ACHN (cell line): ENCODE measurements around the gene PPOX.

Experiments
- DNase-seq: peaks from one replicate; pipeline ENCODE4 v3.0.0-alpha.2; 2015
- in situ Hi-C: cut with HindIII; loops from 2 replicates; pipeline ENCODE4 v1.10.0; 2017; ENCODE audit warnings: low sequenced_read_pairs, low pct_ligation_motif_present, low pct_unique_long_range_greater_than_20kb

The PPOX gene

GRCh38 chr1:161192476-161193465 lies 26.5 kb downstream of the PPOX start:
- in situ Hi-C loops, result no loop called here
- DNase-seq, result peak; percentile 74

GRCh38 chr1:161193561-161194235 lies 27.5 kb downstream of the PPOX start:
- DNase-seq, result no peak
- in situ Hi-C loops, result no loop called here

- DNase-seq, result no peak
- in situ Hi-C loops, result no loop called here
These were observed 28.9 kb downstream of the PPOX start for GRCh38 chr1:161195171-161195570.

GRCh38 chr1:161196111-161196510 lies 29.9 kb downstream of the PPOX start:
- no peak for DNase-seq
- in situ Hi-C loops, result no loop called here

GRCh38 chr1:161196521-161197451 lies 30.6 kb downstream of the PPOX start:
- in situ Hi-C loops, result no loop called here

GRCh38 chr1:161197560-161198193 lies 31.5 kb downstream of the PPOX start:
- in situ Hi-C loops, result no loop called here

More at GRCh38 chr1:161196521-161197451, 30.6 kb downstream of the PPOX start:
- DNase-seq, result no peak

GRCh38 chr1:161198194-161198896 lies 32.1 kb downstream of the PPOX start:
- no peak for DNase-seq
- in situ Hi-C loops, result no loop called here

More at GRCh38 chr1:161197560-161198193, 31.5 kb downstream of the PPOX start:
- DNase-seq, result no peak

GRCh38 chr1:161198897-161199431 lies 32.7 kb downstream of the PPOX start, which contains the start of gene ADAMTS4:
Gene ADAMTS4 (minus strand): TSS chr1:161199054. CDS start chr1:161198627, 427 bp downstream.
- in situ Hi-C loops, result no loop called here
- DNase-seq, result no peak

GRCh38 chr1:161199506-161200139 lies 33.4 kb downstream of the PPOX start:
- no peak for DNase-seq
- in situ Hi-C loops, result loop anchor here (25.0 kb wide), 1 partner anchor 113 kb away; the partner anchor contains the start of genes MPZ and SDHC

- no peak for DNase-seq
- in situ Hi-C loops, result loop anchor here (25.0 kb wide), 1 partner anchor 112 kb away; the partner anchor contains the start of genes MPZ and SDHC
These were observed 34.3 kb downstream of the PPOX start for GRCh38 chr1:161200421-161200991.

GRCh38 chr1:161200992-161201835 lies 35.0 kb downstream of the PPOX start:
- no peak for DNase-seq
- in situ Hi-C loops, result loop anchor here (25.0 kb wide), 1 partner anchor 111 kb away; the partner anchor contains the start of genes MPZ and SDHC

GRCh38 chr1:161201836-161202712 lies 35.8 kb downstream of the PPOX start, which contains the start of gene NDUFS2:
Gene NDUFS2 (plus strand): TSS chr1:161202367. CDS start chr1:161202386, 19 bp downstream.
- in situ Hi-C loops, result loop anchor here (25.0 kb wide), 1 partner anchor 110 kb away; the partner anchor contains the start of genes MPZ and SDHC
- DNase-seq, result peak; percentile 99

- no peak for DNase-seq
- in situ Hi-C loops, result loop anchor here (25.0 kb wide), 1 partner anchor 106 kb away; the partner anchor contains the start of genes MPZ and SDHC
These were observed 40.4 kb downstream of the PPOX start for GRCh38 chr1:161206411-161207140.
